HT-29 (cell line): ENCODE results near the gene MYO1D. TPM values are rescaled to one million over a fixed set of nuclear protein-coding genes. Genes with fewer than 3 reads are reported as not detected.
"Not testable (repeated sequence)": the region's sequence is repeated elsewhere in the genome, so short reads cannot be mapped to it uniquely, and the experiment has no call there.

ENCODE experiments used
- DNase-seq: peaks from one replicate; pipeline ENCODE4 v3.0.0-alpha.2; 2015; ENCODE audit warnings: low spot score
- total RNA-seq: library from RNA; depleted of rRNA; stranded (reverse); fragments of >200 nt; shearing (Covaris generic); gene quantifications from 2 replicates; pipeline ENCODE4 v1.2.3, GENCODE V29; 2014

The MYO1D gene
- total RNA-seq, 1 experiment from 2014 or later, result 31.2 TPM

- DNase-seq, result no peak
Measured at GRCh38 chr17:32855620-32856019, 21.3 kb downstream of the MYO1D start.

- DNase-seq, result peak; percentile 46
Measured at GRCh38 chr17:32854832-32855389, 22.0 kb downstream of the MYO1D start.

GRCh38 chr17:32854207-32854606, 22.7 kb downstream of the MYO1D start:
- DNase-seq, result peak; percentile 31

- no peak for DNase-seq
Measured at GRCh38 chr17:32852811-32853210, 24.1 kb downstream of the MYO1D start.

- DNase-seq, result no peak
Measured at GRCh38 chr17:32849879-32850278, 27.0 kb downstream of the MYO1D start.

- DNase-seq, result no peak
Measured at GRCh38 chr17:32847977-32848376, 28.9 kb downstream of the MYO1D start.

- no peak for DNase-seq
Measured at GRCh38 chr17:32846143-32846542, 30.8 kb downstream of the MYO1D start.

- no peak for DNase-seq
Measured at GRCh38 chr17:32840241-32840640, 36.7 kb downstream of the MYO1D start.

GRCh38 chr17:32836527-32836926, 40.4 kb downstream of the MYO1D start:
- DNase-seq, result no peak

- DNase-seq, result no peak
Measured at GRCh38 chr17:32835291-32835761, 41.6 kb downstream of the MYO1D start.

GRCh38 chr17:32834104-32834503, 42.8 kb downstream of the MYO1D start:
- no peak for DNase-seq

- no peak for DNase-seq
Measured at GRCh38 chr17:32833526-32833925, 43.4 kb downstream of the MYO1D start.

GRCh38 chr17:32833076-32833475, 43.8 kb downstream of the MYO1D start:
- DNase-seq, result no peak

GRCh38 chr17:32831627-32832243, 45.2 kb downstream of the MYO1D start:
- peak; percentile 22 for DNase-seq

- no peak for DNase-seq
Measured at GRCh38 chr17:32831223-32831622, 45.7 kb downstream of the MYO1D start.

GRCh38 chr17:32828822-32829221, 48.1 kb downstream of the MYO1D start:
- no peak for DNase-seq

GRCh38 chr17:32827227-32827626, 49.7 kb downstream of the MYO1D start:
- DNase-seq, result no peak

- DNase-seq, result no peak
Measured at GRCh38 chr17:32826076-32826475, 50.8 kb downstream of the MYO1D start.

GRCh38 chr17:32824334-32824733, 52.6 kb downstream of the MYO1D start:
- DNase-seq, result no peak

GRCh38 chr17:32822996-32823395, 53.9 kb downstream of the MYO1D start:
- DNase-seq, result peak; percentile 49

GRCh38 chr17:32821987-32822934, 54.7 kb downstream of the MYO1D start:
- DNase-seq, result not testable (repeated sequence)

GRCh38 chr17:32820440-32820839, 56.5 kb downstream of the MYO1D start:
- DNase-seq, result no peak
